GM20431 (cell line): ENCODE results near the gene PPP4R2.
"Not testable (repeated sequence)": the region's sequence is repeated elsewhere in the genome, so short reads cannot be mapped to it uniquely, and the experiment has no call there.

ENCODE experiments used
- in situ Hi-C: fragments of 300-500 bp; cut with MseI, MboI; formaldehyde crosslinking; loops from one replicate; pipeline ENCODE4 v1.15.0; 2020; ENCODE audit warnings: low sequenced_read_pairs; ENCODE audit not compliant: unreplicated experiment

Gene PPP4R2

GRCh38 chr3:72974956-72975355, 21.7 kb upstream of the PPP4R2 start:
- in situ Hi-C loops = no loop called here

- in situ Hi-C loops = no loop called here
Measured at GRCh38 chr3:72976281-72976741, 20.3 kb upstream of the PPP4R2 start.

- in situ Hi-C loops = no loop called here
Measured at GRCh38 chr3:72977060-72977808, 19.4 kb upstream of the PPP4R2 start.

GRCh38 chr3:72982609-72983366, 13.8 kb upstream of the PPP4R2 start:
- in situ Hi-C loops = no loop called here

GRCh38 chr3:72985576-72985975, 11.0 kb upstream of the PPP4R2 start:
- in situ Hi-C loops = no loop called here

- in situ Hi-C loops = no loop called here
Measured at GRCh38 chr3:72990701-72991395, 5.8 kb upstream of the PPP4R2 start.

- in situ Hi-C loops = no loop called here
Measured at GRCh38 chr3:72991522-72991921, 5.1 kb upstream of the PPP4R2 start.

- in situ Hi-C loops = no loop called here
Measured at GRCh38 chr3:72993391-72993790, 3.2 kb upstream of the PPP4R2 start.

- in situ Hi-C loops = no loop called here
Measured at GRCh38 chr3:72995337-72995736, 1.3 kb upstream of the PPP4R2 start.

GRCh38 chr3:72996121-72996472, 514 bp upstream of the PPP4R2 start:
- in situ Hi-C loops = no loop called here

GRCh38 chr3:72997421-72997961, 880 bp downstream of the PPP4R2 start:
- in situ Hi-C loops = no loop called here

- in situ Hi-C loops = no loop called here
Measured at GRCh38 chr3:72998466-72998865, 1.9 kb downstream of the PPP4R2 start.

- in situ Hi-C loops = no loop called here
Measured at GRCh38 chr3:72999951-73000350, 3.3 kb downstream of the PPP4R2 start.

- in situ Hi-C loops = not testable (repeated sequence)
Measured at GRCh38 chr3:73003050-73003449, 6.4 kb downstream of the PPP4R2 start.

GRCh38 chr3:73004316-73004715, 7.7 kb downstream of the PPP4R2 start:
- in situ Hi-C loops = no loop called here

- in situ Hi-C loops = no loop called here
Measured at GRCh38 chr3:73007992-73008712, 11.5 kb downstream of the PPP4R2 start.

GRCh38 chr3:73009008-73009407, 12.4 kb downstream of the PPP4R2 start:
- in situ Hi-C loops = no loop called here

GRCh38 chr3:73009750-73010149, 13.1 kb downstream of the PPP4R2 start:
- in situ Hi-C loops = no loop called here

GRCh38 chr3:73010158-73010557, 13.5 kb downstream of the PPP4R2 start:
- in situ Hi-C loops = no loop called here

GRCh38 chr3:73018298-73018697, 21.7 kb downstream of the PPP4R2 start:
- in situ Hi-C loops = no loop called here
